Ovary (tissue), 3 donors: Measurements from ENCODE around the gene CD84.

Experiments used
- EP300 ChIP-seq: sonication (generic); formaldehyde crosslinking; IDR thresholded peaks from one replicate; pipeline ENCODE4 v1.6.1; 2017; ENCODE audit warnings: antibody characterized with exemption
- TF ChIP-seq, protein P1 (sequence below), 3 donors: fragments of 450-650 bp in 2 of 3; fragments of 200-600 bp in 1 of 3; IDR thresholded peaks; one replicate each; pipeline versions ENCODE4 v1.5.1 to v1.8.0; 2016 to 2022; ENCODE audit warnings: antibody characterized with exemption in 3 of 3, mild to moderate bottlenecking in 1 of 3
- donor health status: DM: no; HTN: no; CAD: no.

DNA sequence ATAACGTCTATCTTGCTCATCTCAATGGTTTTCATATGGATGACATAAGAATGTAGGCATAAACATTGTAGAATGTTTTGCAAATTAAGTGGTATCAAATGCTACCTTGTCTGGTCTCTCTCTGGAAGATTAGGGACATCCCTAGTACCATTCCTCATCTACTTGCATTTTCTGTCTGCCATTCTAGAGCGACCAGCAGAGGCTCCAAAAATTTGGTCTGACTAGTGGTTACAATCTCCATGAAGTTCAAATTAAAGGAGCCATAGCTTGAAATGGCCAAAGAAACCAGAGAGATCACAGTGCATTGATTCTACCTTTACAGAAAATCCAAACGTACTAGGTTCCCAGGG is 1.1 kb downstream of the CD84 start:
- no peak for TF ChIP-seq EP300
- TF ChIP-seq, protein P1, sequence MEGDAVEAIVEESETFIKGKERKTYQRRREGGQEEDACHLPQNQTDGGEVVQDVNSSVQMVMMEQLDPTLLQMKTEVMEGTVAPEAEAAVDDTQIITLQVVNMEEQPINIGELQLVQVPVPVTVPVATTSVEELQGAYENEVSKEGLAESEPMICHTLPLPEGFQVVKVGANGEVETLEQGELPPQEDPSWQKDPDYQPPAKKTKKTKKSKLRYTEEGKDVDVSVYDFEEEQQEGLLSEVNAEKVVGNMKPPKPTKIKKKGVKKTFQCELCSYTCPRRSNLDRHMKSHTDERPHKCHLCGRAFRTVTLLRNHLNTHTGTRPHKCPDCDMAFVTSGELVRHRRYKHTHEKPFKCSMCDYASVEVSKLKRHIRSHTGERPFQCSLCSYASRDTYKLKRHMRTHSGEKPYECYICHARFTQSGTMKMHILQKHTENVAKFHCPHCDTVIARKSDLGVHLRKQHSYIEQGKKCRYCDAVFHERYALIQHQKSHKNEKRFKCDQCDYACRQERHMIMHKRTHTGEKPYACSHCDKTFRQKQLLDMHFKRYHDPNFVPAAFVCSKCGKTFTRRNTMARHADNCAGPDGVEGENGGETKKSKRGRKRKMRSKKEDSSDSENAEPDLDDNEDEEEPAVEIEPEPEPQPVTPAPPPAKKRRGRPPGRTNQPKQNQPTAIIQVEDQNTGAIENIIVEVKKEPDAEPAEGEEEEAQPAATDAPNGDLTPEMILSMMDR (IDR thresholded peaks at IDR 0.05) = no peak
